NB4 (cell line): ENCODE data around the gene MYO16.

ENCODE experiments used
- POLR2A ChIP-seq: IDR thresholded peaks from 2 replicates; pipeline ENCODE4 v1.6.1; 2011; ENCODE audit warnings: mild to moderate bottlenecking; ENCODE audit not compliant: insufficient read length; ENCODE audit errors: extremely low read depth
- TF ChIP-seq, protein P1 (sequence below): IDR thresholded peaks from one replicate; pipeline ENCODE4 v1.5.1; 2012; ENCODE audit warnings: low read depth, low read length
- TF ChIP-seq, protein P2 (sequence below): IDR thresholded peaks from 2 replicates; pipeline ENCODE4 v1.6.1; 2011; ENCODE audit warnings: low read depth, low read length

DNA sequence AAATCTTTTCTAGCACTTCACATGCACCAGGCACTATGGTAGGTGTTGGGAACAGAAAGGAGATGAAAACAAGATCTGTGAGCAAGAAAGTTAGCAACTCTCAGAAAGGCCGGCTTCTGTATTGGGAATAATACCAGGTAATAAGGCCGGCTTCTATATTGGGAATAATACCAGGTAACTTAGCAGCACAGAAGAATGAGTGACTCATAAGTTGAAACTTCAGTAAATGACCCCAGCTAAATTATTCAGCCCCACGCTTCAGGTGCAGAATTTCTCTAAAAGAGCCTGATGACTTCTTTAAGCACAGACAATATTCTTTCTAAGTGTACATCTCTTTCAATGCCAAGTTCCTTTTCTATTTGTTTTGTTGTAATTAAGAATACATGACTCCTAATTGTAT is 151.3 kb downstream of the MYO16 start:
- no peak for TF ChIP-seq POLR2A
- TF ChIP-seq, protein P1, sequence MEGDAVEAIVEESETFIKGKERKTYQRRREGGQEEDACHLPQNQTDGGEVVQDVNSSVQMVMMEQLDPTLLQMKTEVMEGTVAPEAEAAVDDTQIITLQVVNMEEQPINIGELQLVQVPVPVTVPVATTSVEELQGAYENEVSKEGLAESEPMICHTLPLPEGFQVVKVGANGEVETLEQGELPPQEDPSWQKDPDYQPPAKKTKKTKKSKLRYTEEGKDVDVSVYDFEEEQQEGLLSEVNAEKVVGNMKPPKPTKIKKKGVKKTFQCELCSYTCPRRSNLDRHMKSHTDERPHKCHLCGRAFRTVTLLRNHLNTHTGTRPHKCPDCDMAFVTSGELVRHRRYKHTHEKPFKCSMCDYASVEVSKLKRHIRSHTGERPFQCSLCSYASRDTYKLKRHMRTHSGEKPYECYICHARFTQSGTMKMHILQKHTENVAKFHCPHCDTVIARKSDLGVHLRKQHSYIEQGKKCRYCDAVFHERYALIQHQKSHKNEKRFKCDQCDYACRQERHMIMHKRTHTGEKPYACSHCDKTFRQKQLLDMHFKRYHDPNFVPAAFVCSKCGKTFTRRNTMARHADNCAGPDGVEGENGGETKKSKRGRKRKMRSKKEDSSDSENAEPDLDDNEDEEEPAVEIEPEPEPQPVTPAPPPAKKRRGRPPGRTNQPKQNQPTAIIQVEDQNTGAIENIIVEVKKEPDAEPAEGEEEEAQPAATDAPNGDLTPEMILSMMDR: no peak
- TF ChIP-seq, protein P2, sequence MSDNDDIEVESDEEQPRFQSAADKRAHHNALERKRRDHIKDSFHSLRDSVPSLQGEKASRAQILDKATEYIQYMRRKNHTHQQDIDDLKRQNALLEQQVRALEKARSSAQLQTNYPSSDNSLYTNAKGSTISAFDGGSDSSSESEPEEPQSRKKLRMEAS: no peak
